Measurements from ENCODE around the gene AURKA.

The AURKA gene

GRCh38 chr20:56392132-56392880 lies at the start of gene AURKA, which contains the start of gene CSTF1:
TSS of gene AURKA (minus strand) at chr20:56392215. CDS start at chr20:56388197, 4,018 bp downstream.
TSS of gene CSTF1 (plus strand) at chr20:56392645. CDS start at chr20:56395553, 2,908 bp downstream.
- H3K36me3 ChIP-seq (ENCODE audit: insufficient read depth, low read length) = peaks cover 46% of the 10 kb centered on the region
- H2AFZ ChIP-seq (ENCODE audit: low read depth, low read length) = no peak within 1 kb of the TSS
- H3K4me1 ChIP-seq (ENCODE audit: insufficient read depth, low read length) = peaks cover 19% of the 10 kb centered on the region
- H3K9me3 ChIP-seq (ENCODE audit: low read length) = no peaks in the 10 kb centered on the region
- H3K27me3 ChIP-seq (ENCODE audit: insufficient read depth, low read length) = no peaks in the 10 kb centered on the region
- H3K4me3 ChIP-seq (ENCODE audit: low read length) = peak within 1 kb of the TSS; percentile 80

GRCh38 chr20:56440346-56441007 lies 48.5 kb upstream of the AURKA start:
- Histone ChIP-seq H2AFZ (ENCODE audit: low read depth, low read length) (no peak overlapping the region), H3K27me3 (ENCODE audit: insufficient read depth, low read length) (no peaks in the 10 kb centered on the region), H3K9me3 (ENCODE audit: low read length) (no peaks in the 10 kb centered on the region), H3K36me3 (ENCODE audit: insufficient read depth, low read length) (no peaks in the 10 kb centered on the region), H3K4me3 (ENCODE audit: low read length) (no peak overlapping the region), H3K4me1 (ENCODE audit: insufficient read depth, low read length) (no peaks in the 10 kb centered on the region)

GRCh38 chr20:56439771-56440291 lies 47.8 kb upstream of the AURKA start:
- no peak overlapping the region for H2AFZ ChIP-seq (ENCODE audit: low read depth, low read length)
- no peak overlapping the region for H3K4me3 ChIP-seq (ENCODE audit: low read length)
- no peaks in the 10 kb centered on the region for H3K4me1 ChIP-seq (ENCODE audit: insufficient read depth, low read length)
- no peaks in the 10 kb centered on the region for H3K36me3 ChIP-seq (ENCODE audit: insufficient read depth, low read length)
- no peaks in the 10 kb centered on the region for H3K27me3 ChIP-seq (ENCODE audit: insufficient read depth, low read length)
- no peaks in the 10 kb centered on the region for H3K9me3 ChIP-seq (ENCODE audit: low read length)

GRCh38 chr20:56438284-56438683 lies 46.3 kb upstream of the AURKA start:
- Histone ChIP-seq H3K9me3 (ENCODE audit: low read length) (no peaks in the 10 kb centered on the region), H3K4me3 (ENCODE audit: low read length) (no peak overlapping the region), H3K27me3 (ENCODE audit: insufficient read depth, low read length) (no peaks in the 10 kb centered on the region), H2AFZ (ENCODE audit: low read depth, low read length) (no peak overlapping the region), H3K4me1 (ENCODE audit: insufficient read depth, low read length) (no peaks in the 10 kb centered on the region), H3K36me3 (ENCODE audit: insufficient read depth, low read length) (no peaks in the 10 kb centered on the region)

GRCh38 chr20:56437196-56437960 lies 45.4 kb upstream of the AURKA start:
- no peaks in the 10 kb centered on the region for H3K4me1 ChIP-seq (ENCODE audit: insufficient read depth, low read length)
- H3K36me3 ChIP-seq (ENCODE audit: insufficient read depth, low read length) = no peaks in the 10 kb centered on the region
- no peak overlapping the region for H3K4me3 ChIP-seq (ENCODE audit: low read length)
- no peak overlapping the region for H2AFZ ChIP-seq (ENCODE audit: low read depth, low read length)
- no peaks in the 10 kb centered on the region for H3K27me3 ChIP-seq (ENCODE audit: insufficient read depth, low read length)
- no peaks in the 10 kb centered on the region for H3K9me3 ChIP-seq (ENCODE audit: low read length)

- no peaks in the 10 kb centered on the region for H3K27me3 ChIP-seq (ENCODE audit: insufficient read depth, low read length)
- no peak overlapping the region for H3K4me3 ChIP-seq (ENCODE audit: low read length)
- no peaks in the 10 kb centered on the region for H3K4me1 ChIP-seq (ENCODE audit: insufficient read depth, low read length)
- no peaks in the 10 kb centered on the region for H3K9me3 ChIP-seq (ENCODE audit: low read length)
- no peaks in the 10 kb centered on the region for H3K36me3 ChIP-seq (ENCODE audit: insufficient read depth, low read length)
- H2AFZ ChIP-seq (ENCODE audit: low read depth, low read length) = no peak overlapping the region
Measured at GRCh38 chr20:56433880-56434255, 41.9 kb upstream of the AURKA start.

GRCh38 chr20:56433221-56433879 lies 41.3 kb upstream of the AURKA start:
- Histone ChIP-seq H3K9me3 (ENCODE audit: low read length) (no peaks in the 10 kb centered on the region), H3K27me3 (ENCODE audit: insufficient read depth, low read length) (no peaks in the 10 kb centered on the region), H2AFZ (ENCODE audit: low read depth, low read length) (no peak overlapping the region), H3K4me3 (ENCODE audit: low read length) (no peak overlapping the region), H3K36me3 (ENCODE audit: insufficient read depth, low read length) (no peaks in the 10 kb centered on the region), H3K4me1 (ENCODE audit: insufficient read depth, low read length) (no peaks in the 10 kb centered on the region)

- Histone ChIP-seq H3K4me3 (ENCODE audit: low read length) (no peak overlapping the region), H3K9me3 (ENCODE audit: low read length) (no peaks in the 10 kb centered on the region), H2AFZ (ENCODE audit: low read depth, low read length) (no peak overlapping the region), H3K4me1 (ENCODE audit: insufficient read depth, low read length) (no peaks in the 10 kb centered on the region), H3K27me3 (ENCODE audit: insufficient read depth, low read length) (no peaks in the 10 kb centered on the region), H3K36me3 (ENCODE audit: insufficient read depth, low read length) (no peaks in the 10 kb centered on the region)
Measured at GRCh38 chr20:56431471-56431870, 39.5 kb upstream of the AURKA start.

GRCh38 chr20:56430957-56431356 lies 38.9 kb upstream of the AURKA start:
- Histone ChIP-seq H3K4me1 (ENCODE audit: insufficient read depth, low read length) (no peaks in the 10 kb centered on the region), H3K4me3 (ENCODE audit: low read length) (no peak overlapping the region), H3K9me3 (ENCODE audit: low read length) (no peaks in the 10 kb centered on the region), H2AFZ (ENCODE audit: low read depth, low read length) (no peak overlapping the region), H3K36me3 (ENCODE audit: insufficient read depth, low read length) (no peaks in the 10 kb centered on the region), H3K27me3 (ENCODE audit: insufficient read depth, low read length) (no peaks in the 10 kb centered on the region)

- no peaks in the 10 kb centered on the region for H3K36me3 ChIP-seq (ENCODE audit: insufficient read depth, low read length)
- no peaks in the 10 kb centered on the region for H3K27me3 ChIP-seq (ENCODE audit: insufficient read depth, low read length)
- H2AFZ ChIP-seq (ENCODE audit: low read depth, low read length) = no peak overlapping the region
- H3K4me1 ChIP-seq (ENCODE audit: insufficient read depth, low read length) = no peaks in the 10 kb centered on the region
- no peaks in the 10 kb centered on the region for H3K9me3 ChIP-seq (ENCODE audit: low read length)
- H3K4me3 ChIP-seq (ENCODE audit: low read length) = no peak overlapping the region
Measured at GRCh38 chr20:56430461-56430860, 38.4 kb upstream of the AURKA start.

- H3K4me1 ChIP-seq (ENCODE audit: insufficient read depth, low read length) = no peaks in the 10 kb centered on the region
- no peaks in the 10 kb centered on the region for H3K9me3 ChIP-seq (ENCODE audit: low read length)
- H3K27me3 ChIP-seq (ENCODE audit: insufficient read depth, low read length) = no peaks in the 10 kb centered on the region
- no peak overlapping the region for H3K4me3 ChIP-seq (ENCODE audit: low read length)
- H3K36me3 ChIP-seq (ENCODE audit: insufficient read depth, low read length) = no peaks in the 10 kb centered on the region
- H2AFZ ChIP-seq (ENCODE audit: low read depth, low read length) = no peak overlapping the region
Measured at GRCh38 chr20:56429941-56430340, 37.9 kb upstream of the AURKA start.

- no peak overlapping the region for H3K4me3 ChIP-seq (ENCODE audit: low read length)
- H3K4me1 ChIP-seq (ENCODE audit: insufficient read depth, low read length) = no peaks in the 10 kb centered on the region
Measured at GRCh38 chr20:56429502-56429901, 37.5 kb upstream of the AURKA start.

More at GRCh38 chr20:56429502-56429901, 37.5 kb upstream of the AURKA start:
- H3K9me3 ChIP-seq (ENCODE audit: low read length) = no peaks in the 10 kb centered on the region
- no peaks in the 10 kb centered on the region for H3K27me3 ChIP-seq (ENCODE audit: insufficient read depth, low read length)
- H3K36me3 ChIP-seq (ENCODE audit: insufficient read depth, low read length) = no peaks in the 10 kb centered on the region
- H2AFZ ChIP-seq (ENCODE audit: low read depth, low read length) = no peak overlapping the region

Data from neuron (in vitro differentiated cells).